HG02678 (cell line): ENCODE data around the gene MAN1A2.
"Not testable (repeated sequence)": the region's sequence is repeated elsewhere in the genome, so short reads cannot be mapped to it uniquely, and the experiment has no call there.

Experiments
- ATAC-seq: cut with Tn5 transposase; IDR thresholded peaks from one replicate; pipeline ENCODE4 v1.9.1; 2021; ENCODE audit warnings: mild to moderate bottlenecking, moderate library complexity; ENCODE audit not compliant: unreplicated experiment

Gene MAN1A2

GRCh38 chr1:117396636-117397035 is 29.4 kb downstream of the MAN1A2 start:
- no peak for ATAC-seq

GRCh38 chr1:117398957-117399356 is 31.7 kb downstream of the MAN1A2 start:
- ATAC-seq: no peak

- no peak for ATAC-seq
Observed at GRCh38 chr1:117401761-117402160, 34.5 kb downstream of the MAN1A2 start.

- ATAC-seq: no peak
Observed at GRCh38 chr1:117403597-117403996, 36.3 kb downstream of the MAN1A2 start.

GRCh38 chr1:117405042-117405441 is 37.8 kb downstream of the MAN1A2 start:
- no peak for ATAC-seq

GRCh38 chr1:117412472-117412871 is 45.2 kb downstream of the MAN1A2 start:
- ATAC-seq: no peak

GRCh38 chr1:117413412-117413811 is 46.2 kb downstream of the MAN1A2 start:
- ATAC-seq: no peak

GRCh38 chr1:117414943-117415342 is 47.7 kb downstream of the MAN1A2 start:
- ATAC-seq: no peak

GRCh38 chr1:117416004-117416403 is 48.8 kb downstream of the MAN1A2 start:
- ATAC-seq: no peak

- ATAC-seq: no peak
Observed at GRCh38 chr1:117416546-117417125, 49.4 kb downstream of the MAN1A2 start.

GRCh38 chr1:117425050-117425734 is 57.9 kb downstream of the MAN1A2 start:
- no peak for ATAC-seq

- no peak for ATAC-seq
Observed at GRCh38 chr1:117427297-117427696, 60.0 kb downstream of the MAN1A2 start.

GRCh38 chr1:117433943-117434342 is 66.7 kb downstream of the MAN1A2 start:
- ATAC-seq: no peak

- ATAC-seq: no peak
Observed at GRCh38 chr1:117436513-117436912, 69.3 kb downstream of the MAN1A2 start.

- no peak for ATAC-seq
Observed at GRCh38 chr1:117447661-117448060, 80.4 kb downstream of the MAN1A2 start.

GRCh38 chr1:117452216-117452615 is 85.0 kb downstream of the MAN1A2 start:
- ATAC-seq: no peak

- ATAC-seq: no peak
Observed at GRCh38 chr1:117453958-117454357, 86.7 kb downstream of the MAN1A2 start.

- ATAC-seq: not testable (repeated sequence)
Observed at GRCh38 chr1:117458410-117458809, 91.2 kb downstream of the MAN1A2 start.

- ATAC-seq: no peak
Observed at GRCh38 chr1:117466761-117467160, 99.5 kb downstream of the MAN1A2 start.

GRCh38 chr1:117467336-117467735 is 100.1 kb downstream of the MAN1A2 start:
- no peak for ATAC-seq

GRCh38 chr1:117473063-117473462 is 105.8 kb downstream of the MAN1A2 start:
- ATAC-seq: no peak

GRCh38 chr1:117475495-117475894 is 108.2 kb downstream of the MAN1A2 start:
- ATAC-seq: not testable (repeated sequence)

GRCh38 chr1:117479086-117479485 is 111.8 kb downstream of the MAN1A2 start:
- no peak for ATAC-seq
